Activated CD4-positive, alpha-beta T cell treated with anti-CD3 and anti-CD28 coated beads, Interleukin-10, Interleukin-2, amounts not matched to agents 100 ng/mL and 50 ng/mL, durations not matched to agents 16 hours and 8 hours (primary cell): ENCODE measurements around the gene ZCCHC2.

ENCODE experiments used
- DNase-seq: peaks from one replicate; pipeline ENCODE4 v3.0.0-alpha.2; 2020

ZCCHC2 gene

GRCh38 chr18:62522504-62523254 is at the start of gene ZCCHC2:
TSS of gene ZCCHC2 (plus strand) at chr18:62523025. CDS start at chr18:62523425, 400 bp downstream.
- DNase-seq: peak; percentile 98

GRCh38 chr18:62479574-62479973 is 43.3 kb upstream of the ZCCHC2 start:
- DNase-seq: no peak

- DNase-seq: no peak
Observed at GRCh38 chr18:62480927-62481326, 41.9 kb upstream of the ZCCHC2 start.

- DNase-seq: no peak
Observed at GRCh38 chr18:62484941-62485340, 37.9 kb upstream of the ZCCHC2 start.

DNA sequence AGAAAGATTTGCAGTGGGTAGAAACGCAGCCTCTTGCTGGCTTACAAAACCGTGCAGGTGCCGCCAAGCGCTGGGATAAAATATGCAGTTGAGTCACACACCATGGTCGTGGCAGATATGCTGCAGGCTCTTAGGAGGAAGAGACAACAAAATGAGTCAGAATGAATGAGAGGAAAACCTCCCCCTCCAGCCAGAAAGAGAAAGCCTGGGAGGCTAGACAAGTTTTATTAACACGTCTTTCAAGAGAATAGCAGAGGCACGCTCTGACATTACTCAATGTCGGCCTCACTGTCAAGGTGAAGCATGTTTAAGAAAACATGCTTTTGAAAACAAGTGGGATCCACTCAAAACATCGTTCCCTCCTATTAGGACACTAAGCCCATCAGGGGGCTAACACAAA is 37.1 kb upstream of the ZCCHC2 start:
- DNase-seq: no peak

DNA sequence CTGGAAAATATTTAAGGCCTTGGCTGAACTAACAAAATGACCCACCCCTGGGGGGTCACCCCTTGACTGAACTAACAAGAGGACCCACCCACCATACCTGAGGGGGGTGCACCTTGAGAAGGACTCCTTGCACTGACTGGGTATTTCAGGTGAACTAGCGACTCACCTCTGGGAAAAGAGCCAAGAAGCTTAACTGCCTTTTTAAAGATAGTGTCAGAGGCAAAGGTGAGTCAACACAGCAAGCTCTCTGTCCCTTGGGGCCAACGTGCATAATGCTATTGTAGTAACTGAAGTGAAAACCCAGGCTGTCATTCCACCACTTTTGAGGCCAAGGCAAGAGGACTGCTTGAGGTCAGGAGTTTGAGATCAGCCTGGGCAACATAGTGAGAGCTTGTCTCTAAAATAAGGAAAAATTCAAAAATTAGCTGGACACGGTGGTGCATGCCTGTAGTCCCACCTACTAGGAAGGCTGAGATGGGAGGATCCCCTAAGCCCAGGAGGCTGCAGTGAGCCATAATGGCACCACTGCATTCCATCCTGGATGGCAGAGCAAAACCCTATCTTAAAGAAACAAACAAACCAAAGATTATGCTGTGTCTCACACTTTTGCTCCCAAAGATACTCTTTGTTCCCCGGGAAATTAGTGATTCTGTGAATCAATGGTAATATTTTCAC is 36.4 kb upstream of the ZCCHC2 start:
- no peak for DNase-seq

- DNase-seq: no peak
Observed at GRCh38 chr18:62487161-62487560, 35.7 kb upstream of the ZCCHC2 start.

- DNase-seq: no peak
Observed at GRCh38 chr18:62490967-62491695, 31.7 kb upstream of the ZCCHC2 start.

DNA sequence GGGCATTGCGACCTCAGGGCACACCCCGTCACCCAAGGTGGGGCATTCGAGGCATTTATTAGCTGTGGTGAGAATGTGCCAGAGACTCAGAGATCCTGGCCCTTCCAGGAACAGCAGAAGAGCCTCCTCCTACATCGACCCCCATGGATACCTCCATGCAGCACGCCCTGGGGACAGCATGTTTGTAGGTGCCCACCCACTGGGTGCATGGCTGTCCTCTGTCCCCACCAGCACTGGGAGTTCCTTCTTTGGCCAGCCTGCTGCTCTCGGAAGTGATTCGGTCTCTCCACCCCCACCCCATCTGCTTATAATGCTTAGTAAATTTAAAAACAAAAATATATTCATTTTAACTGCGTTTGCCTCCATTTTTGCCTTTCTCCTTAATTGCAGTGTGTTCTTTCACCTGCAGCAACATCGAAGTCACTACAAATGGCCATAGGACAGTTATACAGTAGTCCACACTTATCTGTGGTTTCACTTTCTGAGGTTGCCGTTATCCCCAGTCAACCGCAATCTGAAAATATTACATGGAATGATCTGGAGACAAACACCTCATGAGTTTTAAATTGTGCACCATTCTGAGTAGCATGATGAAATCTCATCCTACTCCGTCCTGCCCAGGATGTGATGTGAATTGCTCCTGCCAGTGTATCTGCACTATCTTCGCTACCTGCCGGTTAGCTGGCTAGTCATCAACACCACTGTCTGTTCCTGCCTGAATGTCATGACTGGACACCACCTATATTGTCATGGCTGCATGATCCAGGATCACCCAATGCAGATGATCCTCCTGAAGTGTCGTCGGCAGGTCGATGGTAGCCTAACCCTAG is 29.6 kb upstream of the ZCCHC2 start:
- no peak for DNase-seq

GRCh38 chr18:62494764-62495163 is 28.1 kb upstream of the ZCCHC2 start:
- no peak for DNase-seq

GRCh38 chr18:62496262-62496661 is 26.6 kb upstream of the ZCCHC2 start:
- DNase-seq: no peak

GRCh38 chr18:62497190-62497772 is 25.5 kb upstream of the ZCCHC2 start:
- DNase-seq: no peak

DNA sequence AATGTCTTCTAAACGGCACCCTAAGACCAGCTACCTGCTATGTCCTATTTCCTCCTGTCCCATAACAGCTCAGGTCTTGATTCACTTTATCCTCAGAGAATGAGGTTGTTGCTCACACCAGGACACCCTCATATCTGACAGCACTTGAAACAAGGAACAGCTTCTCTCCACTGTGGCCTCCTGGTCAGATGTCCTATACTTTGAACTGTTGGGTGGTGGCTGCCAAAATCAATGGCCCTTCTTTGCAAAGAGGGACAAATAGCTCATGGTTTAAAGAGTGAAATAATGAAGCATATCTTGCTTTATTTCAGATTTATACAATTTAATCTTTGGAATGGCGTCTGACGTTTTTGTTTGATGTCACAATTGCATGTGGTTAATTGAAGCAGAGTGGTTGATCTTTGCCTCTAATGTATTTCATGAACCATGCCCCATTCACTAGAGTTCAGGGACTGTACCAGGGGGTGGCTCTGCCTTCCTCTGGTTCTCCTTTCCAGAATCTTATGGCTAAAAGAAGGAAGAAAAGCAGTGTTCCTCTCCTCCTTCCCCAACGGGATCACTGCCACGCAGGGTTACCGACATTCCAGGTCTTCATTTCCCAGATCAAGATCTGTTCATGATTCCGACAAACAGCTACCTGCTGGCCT is 24.1 kb upstream of the ZCCHC2 start:
- no peak for DNase-seq

DNA sequence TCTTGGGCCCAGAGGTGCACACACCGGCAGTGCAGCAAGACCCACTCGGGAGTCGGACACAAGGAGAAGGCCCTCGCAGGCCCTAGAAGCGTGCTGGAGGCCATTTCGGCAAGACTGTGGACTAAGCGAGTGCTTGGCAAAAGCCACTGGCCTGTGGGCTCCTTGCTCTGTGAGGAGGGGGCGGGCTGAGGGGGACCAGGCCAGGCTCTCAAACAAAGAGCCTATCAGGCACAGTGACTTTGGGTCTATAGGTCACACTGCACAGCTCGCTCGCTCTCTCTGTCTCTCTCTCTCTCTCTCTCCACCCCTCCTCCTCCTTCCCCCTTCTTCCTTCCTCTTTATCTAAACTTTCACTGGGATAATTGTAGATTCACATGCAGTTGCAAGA is 23.6 kb upstream of the ZCCHC2 start:
- no peak for DNase-seq

- no peak for DNase-seq
Observed at GRCh38 chr18:62500174-62500573, 22.7 kb upstream of the ZCCHC2 start.

GRCh38 chr18:62500966-62501591 is 21.7 kb upstream of the ZCCHC2 start:
- DNase-seq: no peak

DNA sequence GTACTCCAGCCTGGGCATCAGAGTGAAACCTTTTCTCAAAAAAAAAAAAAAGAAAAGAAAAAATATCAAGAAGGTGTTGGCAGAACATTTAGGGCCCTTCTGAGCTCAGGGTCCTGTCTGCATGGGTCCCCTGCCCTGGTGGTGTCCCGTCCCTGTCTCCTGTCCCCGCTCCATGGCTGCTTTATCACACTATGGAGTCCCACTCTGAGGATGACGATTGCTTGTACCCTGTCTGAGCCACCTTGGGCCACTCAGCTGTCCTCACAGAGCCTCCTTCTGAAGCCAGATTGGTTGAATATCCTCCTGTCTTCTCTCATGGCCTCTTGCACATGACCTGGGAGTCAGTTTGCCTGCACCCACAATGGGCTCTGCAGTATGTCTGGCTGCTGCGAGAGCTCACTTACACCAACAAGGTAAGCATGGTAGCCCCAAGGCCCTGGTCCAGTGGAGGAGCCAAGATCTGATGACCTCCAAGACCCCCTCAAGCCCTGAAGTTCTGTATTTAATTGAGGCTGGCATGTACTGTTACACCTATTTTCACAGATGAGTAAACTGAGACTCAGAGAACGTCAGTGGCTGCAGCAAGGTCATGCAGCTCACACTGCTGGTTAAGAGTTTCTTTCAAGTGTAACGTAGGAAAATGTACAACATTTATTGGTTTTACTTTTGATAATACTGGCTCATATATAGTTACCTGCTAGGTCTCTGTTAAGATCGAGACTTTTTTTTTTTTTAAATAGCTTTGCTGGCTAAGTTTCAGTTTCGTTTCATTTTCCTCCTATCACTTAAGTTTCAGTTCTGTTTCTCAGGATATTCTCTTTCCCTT is 16.9 kb upstream of the ZCCHC2 start:
- DNase-seq: peak; percentile 71

DNA sequence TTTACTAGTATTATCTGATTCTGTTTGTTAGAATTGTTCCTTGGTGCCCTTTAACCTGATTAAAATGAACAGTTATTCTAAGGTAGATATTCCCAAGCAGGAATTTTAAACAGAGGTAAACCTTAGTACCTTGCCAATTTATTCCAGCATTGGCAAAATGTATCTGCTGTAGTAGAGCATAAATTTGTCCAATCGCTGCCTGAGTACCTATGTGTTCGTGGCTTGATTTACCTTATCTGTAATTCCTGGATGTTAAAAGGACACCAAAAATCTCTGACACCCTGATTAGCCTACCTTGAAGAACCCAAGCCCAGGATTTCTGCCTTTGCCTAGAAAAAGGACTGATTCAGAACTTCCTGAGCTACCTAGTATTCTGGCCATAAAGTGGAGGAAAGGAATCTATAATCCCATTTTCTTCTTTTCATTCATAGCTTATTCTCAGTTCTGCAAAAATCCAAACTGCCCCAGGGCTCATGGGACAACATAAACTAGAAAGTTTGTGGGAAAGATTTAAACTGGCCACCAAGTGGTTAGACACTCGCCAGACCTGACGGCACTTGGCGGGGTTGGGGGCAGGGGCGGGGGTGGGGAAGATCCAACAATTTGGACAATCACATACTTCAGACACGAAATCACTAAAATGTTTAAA is 16.2 kb upstream of the ZCCHC2 start:
- DNase-seq: no peak

DNA sequence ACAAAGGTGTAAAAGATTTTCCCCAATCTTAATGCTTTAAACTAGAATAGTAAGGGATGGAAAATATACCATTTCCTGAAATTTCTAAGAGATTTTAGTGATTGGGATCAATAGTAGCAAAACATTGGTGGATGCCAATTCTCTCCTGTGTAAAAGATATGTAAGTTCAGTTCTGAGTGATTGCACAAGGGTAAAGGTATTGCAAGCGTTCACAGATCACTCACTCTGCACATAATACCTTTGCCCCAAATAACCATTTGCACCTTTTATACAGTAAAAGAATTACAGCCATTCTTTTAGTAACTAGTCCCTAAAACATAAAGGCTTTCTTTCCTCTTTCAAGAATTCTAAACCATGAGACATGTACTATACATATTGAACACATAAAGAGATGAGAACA is 13.0 kb upstream of the ZCCHC2 start:
- no peak for DNase-seq

DNA sequence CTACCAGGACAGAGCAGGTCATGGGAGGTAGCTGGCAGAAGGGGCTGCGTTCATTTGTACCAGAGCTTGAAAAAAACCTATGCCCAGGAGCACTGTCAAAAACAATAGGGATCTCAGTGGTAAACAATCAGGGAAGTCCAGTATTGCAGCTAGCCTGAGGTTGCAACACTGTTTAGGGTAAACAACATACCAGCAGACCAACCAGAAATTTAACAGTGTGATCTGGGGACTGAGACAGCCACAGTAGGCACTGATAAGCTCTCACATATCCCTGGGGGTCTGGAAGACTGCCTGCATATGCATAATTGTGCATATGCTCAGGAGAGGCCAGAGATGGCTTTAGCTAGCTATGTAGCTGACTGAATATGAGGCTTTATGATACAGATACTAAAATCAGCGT is 12.0 kb upstream of the ZCCHC2 start:
- no peak for DNase-seq
